ENCODE measurements around the gene TMEM50A.
"Not testable (repeated sequence)": the region's sequence is repeated elsewhere in the genome, so short reads cannot be mapped to it uniquely, and the experiment has no call there.

DNA sequence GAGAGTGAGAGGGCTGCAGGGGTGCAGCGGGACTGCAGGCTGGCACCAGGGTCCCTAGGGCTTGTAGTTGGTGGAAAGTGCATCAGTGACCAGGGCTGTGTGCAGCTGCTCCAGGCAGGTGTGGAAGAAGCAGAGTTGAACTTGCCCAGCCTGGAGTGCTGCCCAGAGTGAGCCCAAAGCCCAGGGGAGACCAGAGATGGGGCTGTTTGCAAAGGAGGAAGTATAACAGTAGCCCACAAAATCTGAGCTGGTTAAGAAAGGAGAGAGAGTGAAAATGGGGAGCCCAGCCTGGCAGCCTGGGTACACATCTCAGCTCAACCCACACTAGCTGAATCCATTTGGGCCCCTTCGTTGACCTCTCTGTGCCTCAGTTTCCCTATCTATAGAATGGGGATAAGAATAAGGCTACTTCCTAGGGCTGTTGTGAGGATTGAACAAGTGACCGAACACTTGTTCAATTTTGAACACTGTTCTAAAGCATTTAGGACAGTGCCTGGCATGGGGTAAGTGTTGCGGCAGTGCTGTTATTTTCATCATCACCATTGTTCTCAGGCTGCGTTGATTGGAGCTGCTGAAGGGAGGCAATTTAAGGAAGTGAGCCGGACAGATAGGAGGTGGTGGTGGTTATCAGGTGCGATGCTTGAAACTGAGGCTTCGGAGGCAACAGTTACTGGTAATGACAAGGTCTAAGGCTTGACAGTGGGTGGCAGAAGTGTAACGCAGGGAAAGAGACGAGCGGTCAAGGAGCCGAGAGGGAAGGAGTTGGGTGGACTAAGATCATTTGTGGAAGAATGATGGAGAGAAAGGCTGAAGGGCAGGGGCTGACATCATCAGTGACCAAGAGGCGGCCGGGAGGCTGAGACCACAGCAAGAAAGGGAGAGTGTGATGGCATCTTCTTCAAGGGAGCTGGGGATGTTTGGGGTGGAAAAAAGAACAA, 43.0 kb upstream of the TMEM50A start:
- not testable (repeated sequence) for TF ChIP-seq CTCF, POLR2A (IDR thresholded peaks at IDR 0.05)

Measured in right lobe of liver (tissue), 4 donors.